ENCODE results near the gene HYKK. TPM values are rescaled to one million over a fixed set of nuclear protein-coding genes. Genes with fewer than 3 reads are reported as not detected.
"Not testable (repeated sequence)": the region's sequence is repeated elsewhere in the genome, so short reads cannot be mapped to it uniquely, and the experiment has no call there.

The HYKK gene, protein sequence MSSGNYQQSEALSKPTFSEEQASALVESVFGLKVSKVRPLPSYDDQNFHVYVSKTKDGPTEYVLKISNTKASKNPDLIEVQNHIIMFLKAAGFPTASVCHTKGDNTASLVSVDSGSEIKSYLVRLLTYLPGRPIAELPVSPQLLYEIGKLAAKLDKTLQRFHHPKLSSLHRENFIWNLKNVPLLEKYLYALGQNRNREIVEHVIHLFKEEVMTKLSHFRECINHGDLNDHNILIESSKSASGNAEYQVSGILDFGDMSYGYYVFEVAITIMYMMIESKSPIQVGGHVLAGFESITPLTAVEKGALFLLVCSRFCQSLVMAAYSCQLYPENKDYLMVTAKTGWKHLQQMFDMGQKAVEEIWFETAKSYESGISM
- total RNA-seq: 1 to 10 TPM; 1.6 to 5.1 TPM

DNA sequence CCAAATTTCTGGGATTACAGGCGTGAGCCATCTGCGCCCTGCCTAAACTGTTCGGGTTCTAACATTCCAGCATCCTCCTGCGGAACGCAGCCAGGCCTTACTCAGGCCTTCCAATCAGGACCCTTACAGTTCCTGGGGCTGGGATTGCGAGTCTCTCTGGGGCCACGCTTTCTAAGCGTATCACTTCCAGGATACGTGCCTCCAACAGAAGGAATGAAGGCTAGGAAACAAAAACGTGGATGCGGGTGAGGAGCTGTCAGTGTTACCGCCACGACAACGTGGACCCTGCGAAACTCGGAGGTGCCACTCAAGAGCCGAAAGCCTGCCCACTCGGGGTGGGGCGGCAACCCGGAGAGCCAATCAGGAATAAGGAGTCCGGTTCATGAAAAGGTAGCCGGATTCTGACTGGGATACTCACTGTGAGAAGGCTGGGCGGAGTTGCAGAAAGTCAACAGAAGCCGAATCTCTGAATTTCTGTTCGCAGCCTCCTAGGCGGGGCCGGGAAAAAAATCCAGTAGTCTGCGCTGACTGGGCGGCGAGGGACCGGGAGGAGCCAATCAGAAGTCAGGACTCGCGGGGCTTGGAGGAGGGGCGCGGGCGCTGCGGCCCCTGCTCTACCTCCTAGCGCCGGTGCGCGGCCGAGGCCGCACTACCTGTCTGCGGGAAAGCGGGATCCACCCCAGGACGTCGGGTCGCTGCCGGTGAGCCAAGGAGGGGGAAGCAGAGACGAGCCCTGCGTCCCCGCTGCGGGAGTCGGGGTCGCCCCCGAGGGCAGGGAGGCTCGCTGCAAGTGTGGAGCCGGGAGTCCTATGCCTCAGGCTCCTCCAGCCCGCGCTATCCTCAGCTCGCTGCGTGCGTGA, at the start of gene HYKK:
TSS of gene HYKK (plus strand) at position 607 of the 860 bp plus-strand sequence. CDS start 5,512 bp downstream, outside the sequence.
- ATAC-seq (peak; percentile 95 to 97), DNase-seq (ENCODE audit: low spot score in 2 of 2) (peak; percentile 78 to 86)
- peak within 1 kb of the TSS; percentile 73 for H3K27ac Mint-ChIP-seq
- H3K9me3 Mint-ChIP-seq: no peaks in the 10 kb centered on the region
- H3K36me3 Mint-ChIP-seq: peaks cover 0 to under 1% of the 10 kb centered on the region in 2 donors

DNA sequence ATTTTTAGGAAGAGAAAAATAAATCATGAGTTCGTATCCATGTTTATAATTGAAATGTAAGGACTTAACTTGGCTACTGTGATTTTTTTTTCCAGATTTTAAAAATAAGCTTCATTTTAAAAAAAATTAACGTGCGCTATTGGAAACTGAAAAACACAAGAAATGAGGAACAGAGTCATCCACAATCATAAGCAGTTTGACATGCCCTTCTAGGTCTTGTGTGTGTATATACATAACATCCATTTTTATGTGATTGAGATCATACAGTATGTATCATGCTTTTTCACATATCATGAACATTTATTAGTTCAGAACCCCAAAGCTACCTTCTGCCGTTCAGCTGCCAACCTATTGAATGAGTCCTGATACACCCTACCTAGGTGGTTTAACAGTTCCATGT, 46.6 kb upstream of the HYKK start:
- no peak overlapping the region for H3K27ac Mint-ChIP-seq
- H3K9me3 Mint-ChIP-seq: no peaks in the 10 kb centered on the region

DNA sequence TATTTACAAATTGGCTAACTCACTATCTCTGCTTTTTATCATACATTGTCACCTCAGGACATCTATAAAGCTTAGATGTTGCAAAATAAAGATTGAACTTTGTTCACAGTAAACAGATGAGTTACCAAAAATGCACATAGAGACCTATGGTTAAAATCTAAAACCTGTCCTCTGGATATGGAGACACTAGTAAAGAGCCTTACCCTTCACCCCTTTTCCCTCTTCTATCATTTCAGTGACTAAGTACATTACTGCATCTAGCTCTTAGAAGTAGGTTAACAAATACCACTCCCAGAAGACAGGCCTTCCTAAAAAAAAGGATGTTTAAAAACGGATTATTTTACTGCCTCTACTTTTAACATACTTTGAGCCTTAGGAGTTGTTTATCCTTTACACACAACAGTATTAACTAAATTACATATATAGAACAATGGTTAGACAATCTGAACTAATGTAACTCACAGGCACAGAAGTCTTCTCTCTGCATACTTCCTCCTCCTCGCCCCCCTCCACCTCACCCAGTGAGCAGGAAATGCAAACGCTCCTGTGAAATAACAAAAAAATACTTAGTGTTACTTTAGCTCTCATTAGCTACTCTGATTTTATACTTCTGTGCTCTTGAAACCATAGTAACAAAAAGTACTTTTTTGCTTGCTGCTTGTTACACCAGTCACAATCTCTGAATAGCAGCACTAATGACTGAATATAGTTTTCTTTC, 46.0 kb upstream of the HYKK start:
- Mint-ChIP-seq H3K36me3 (no peaks in the 10 kb centered on the region), H3K9me3 (no peaks in the 10 kb centered on the region), H3K27ac (peak overlapping the region in 1 of 2 donors; percentile 20)
- ATAC-seq: no peak
- DNase-seq (ENCODE audit: low spot score in 2 of 2): no peak

More for the DNA sequence above, 46.6 kb upstream of the HYKK start:
- DNase-seq (ENCODE audit: low spot score in 2 of 2) (no peak), ATAC-seq (no peak)
- no peaks in the 10 kb centered on the region for H3K36me3 Mint-ChIP-seq

DNA sequence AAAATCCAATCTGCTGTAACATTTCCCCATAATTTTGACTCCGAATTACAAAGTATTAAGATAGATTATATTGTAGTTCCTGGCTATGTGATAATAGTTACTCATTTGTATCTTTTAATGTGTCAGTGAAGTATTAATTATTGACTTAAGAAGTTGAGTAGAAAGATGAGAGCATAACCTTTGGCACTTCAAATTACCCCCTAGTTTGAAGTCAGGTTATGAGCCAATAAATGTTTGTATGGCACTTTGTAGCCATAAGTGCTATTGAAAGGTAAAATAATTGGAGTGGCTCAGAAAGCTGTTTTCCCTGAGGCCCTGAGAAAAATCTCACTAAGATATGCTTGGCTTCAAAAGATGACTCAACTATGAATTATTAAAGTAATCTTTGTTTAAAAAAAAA, 38.3 kb upstream of the HYKK start:
- DNase-seq (ENCODE audit: low spot score in 2 of 2) (no peak), ATAC-seq (no peak)
- Mint-ChIP-seq H3K9me3 (no peaks in the 10 kb centered on the region), H3K36me3 (no peaks in the 10 kb centered on the region), H3K27ac (no peak overlapping the region)

DNA sequence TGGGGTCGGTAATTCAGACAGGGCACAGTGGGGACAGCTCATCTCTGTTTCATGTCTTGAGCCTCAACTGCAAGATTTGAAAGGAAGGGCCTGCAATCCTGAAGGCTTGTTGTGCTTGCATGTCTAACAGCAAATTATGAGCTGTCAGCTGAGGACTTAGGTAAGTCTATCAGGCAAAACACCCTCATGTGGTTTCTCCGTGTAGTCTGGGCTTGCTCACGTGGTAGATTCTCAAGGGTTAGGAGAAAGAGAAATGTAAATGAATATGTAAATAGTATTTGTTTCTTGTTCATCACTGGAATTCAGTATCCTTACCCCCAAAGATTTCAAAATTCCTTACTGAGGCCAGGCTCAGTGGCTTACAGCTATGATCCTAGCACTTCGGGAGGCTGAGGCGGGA, 30.1 kb upstream of the HYKK start:
- Mint-ChIP-seq H3K9me3 (no peaks in the 10 kb centered on the region), H3K27ac (no peak overlapping the region), H3K36me3 (no peaks in the 10 kb centered on the region)
- DNase-seq (ENCODE audit: low spot score in 2 of 2) (no peak), ATAC-seq (no peak)

DNA sequence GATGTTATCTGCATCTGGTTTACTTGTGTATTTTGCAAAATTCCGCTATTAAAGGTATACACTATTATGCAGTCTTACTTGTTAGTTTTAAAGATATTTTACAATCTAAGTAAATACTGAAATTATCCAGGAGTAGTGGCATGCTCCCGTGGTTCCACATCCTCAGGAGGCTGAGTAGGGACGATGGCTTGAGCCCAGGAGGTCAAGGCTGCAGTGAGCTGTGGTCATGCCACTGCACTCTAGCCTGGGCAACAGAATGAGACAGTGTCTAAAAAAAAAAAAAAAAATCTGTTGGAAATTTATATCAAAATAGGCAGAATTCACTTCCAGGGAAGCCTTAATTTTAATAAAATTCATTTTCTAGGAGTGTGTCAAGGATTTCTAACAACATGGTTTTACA, 27.7 kb upstream of the HYKK start:
- H3K36me3 Mint-ChIP-seq: no peaks in the 10 kb centered on the region
- DNase-seq (ENCODE audit: low spot score in 2 of 2) (no peak), ATAC-seq (no peak)
- H3K27ac Mint-ChIP-seq: peak overlapping the region in 1 of 2 donors; percentile 53
- H3K9me3 Mint-ChIP-seq: no peaks in the 10 kb centered on the region

DNA sequence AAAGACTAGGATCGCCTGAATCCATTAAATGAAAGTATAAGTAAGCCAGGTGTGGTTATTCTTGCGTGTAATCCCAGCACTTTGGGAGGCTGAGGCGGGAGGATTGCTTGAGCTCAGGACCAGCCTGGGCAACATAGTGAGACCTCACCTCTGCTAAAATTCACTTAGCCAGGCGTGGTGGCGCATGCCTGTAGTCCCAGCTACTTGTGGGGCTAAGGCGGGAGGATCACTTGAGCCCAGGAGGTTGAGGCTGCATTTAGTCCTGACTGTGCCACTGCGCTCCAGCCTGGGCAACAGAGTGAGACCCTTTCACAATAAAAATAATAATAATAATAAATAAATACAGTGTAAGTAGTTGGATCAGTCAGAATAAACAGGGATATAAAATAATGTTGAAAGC, 25.5 kb upstream of the HYKK start:
- ATAC-seq: no peak
- no peak for DNase-seq (ENCODE audit: low spot score in 2 of 2)
- Mint-ChIP-seq H3K9me3 (no peaks in the 10 kb centered on the region), H3K36me3 (no peaks in the 10 kb centered on the region), H3K27ac (peak overlapping the region in 1 of 2 donors; percentile 81)

DNA sequence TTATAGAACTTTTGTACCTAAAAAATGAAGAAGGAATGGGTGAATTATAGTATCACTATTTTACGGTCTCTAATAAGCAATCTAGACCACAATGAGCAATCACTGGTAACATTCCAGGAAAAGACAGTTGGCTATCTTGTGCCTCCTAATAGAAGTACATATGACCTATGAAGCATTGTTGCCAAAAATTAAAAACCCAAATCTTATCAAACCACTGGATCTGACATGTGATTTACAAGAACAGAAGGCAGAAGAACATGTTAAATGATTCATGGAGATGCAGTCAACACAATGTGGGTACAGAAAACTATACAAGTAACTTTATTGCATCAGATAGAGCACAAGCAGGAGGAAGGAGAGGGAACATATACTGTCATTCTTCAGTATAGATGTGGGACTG, 14.5 kb upstream of the HYKK start:
- ATAC-seq: peak in 1 of 2 donors; percentile 5
- Mint-ChIP-seq H3K27ac (peak overlapping the region; percentile 14 to 86), H3K36me3 (peaks cover 12 to 13% of the 10 kb centered on the region in 2 donors), H3K9me3 (no peaks in the 10 kb centered on the region)
- DNase-seq (ENCODE audit: low spot score in 2 of 2): no peak

DNA sequence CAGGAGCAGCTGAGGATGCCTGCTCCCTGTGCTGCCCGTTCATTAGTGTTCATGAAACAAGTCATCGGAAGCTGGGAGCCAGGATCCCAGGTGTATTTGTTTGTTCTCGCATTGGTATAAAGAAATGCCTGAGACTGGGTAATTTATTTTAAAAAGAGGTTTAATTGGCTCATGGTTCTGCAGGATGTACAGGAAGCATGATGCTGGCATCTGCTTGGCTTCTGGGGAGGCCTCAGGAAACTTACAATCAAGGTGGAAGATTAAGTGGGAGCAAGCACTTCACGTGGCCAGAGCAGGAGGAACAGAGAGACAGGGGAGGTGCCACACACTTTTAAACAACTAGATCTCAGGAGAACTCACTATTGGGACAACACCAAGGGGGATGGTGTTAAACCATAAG, 5.5 kb upstream of the HYKK start:
- DNase-seq (ENCODE audit: low spot score in 2 of 2): no peak
- peaks cover 0 to 4% of the 10 kb centered on the region in 2 donors for H3K9me3 Mint-ChIP-seq
- no peak overlapping the region for H3K27ac Mint-ChIP-seq
- ATAC-seq: no peak
- peaks cover 4 to 14% of the 10 kb centered on the region in 2 donors for H3K36me3 Mint-ChIP-seq

DNA sequence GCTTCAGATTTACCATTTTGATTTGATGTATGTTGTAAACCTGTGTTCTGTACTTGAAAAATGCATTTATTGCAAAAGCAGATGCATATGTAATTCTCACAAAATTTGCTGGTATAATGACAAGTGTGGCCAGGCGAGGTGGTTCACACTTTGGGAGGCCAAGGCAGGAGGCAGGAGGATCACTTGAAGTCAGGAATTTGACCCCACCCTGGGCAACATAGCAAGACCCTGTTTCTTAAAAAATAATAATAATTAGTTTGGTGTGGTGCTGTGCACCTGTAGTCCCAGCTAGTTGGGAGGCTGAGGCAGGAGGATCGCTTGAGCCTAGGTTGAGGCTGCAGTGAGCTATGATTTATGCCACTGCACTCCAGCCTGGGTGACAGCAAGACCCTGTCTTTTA, 4.7 kb upstream of the HYKK start:
- DNase-seq (ENCODE audit: low spot score in 2 of 2) (no peak), ATAC-seq (no peak)
- Mint-ChIP-seq H3K36me3 (peaks cover 4 to 14% of the 10 kb centered on the region in 2 donors), H3K9me3 (peaks cover 0 to 4% of the 10 kb centered on the region in 2 donors), H3K27ac (no peak overlapping the region)

DNA sequence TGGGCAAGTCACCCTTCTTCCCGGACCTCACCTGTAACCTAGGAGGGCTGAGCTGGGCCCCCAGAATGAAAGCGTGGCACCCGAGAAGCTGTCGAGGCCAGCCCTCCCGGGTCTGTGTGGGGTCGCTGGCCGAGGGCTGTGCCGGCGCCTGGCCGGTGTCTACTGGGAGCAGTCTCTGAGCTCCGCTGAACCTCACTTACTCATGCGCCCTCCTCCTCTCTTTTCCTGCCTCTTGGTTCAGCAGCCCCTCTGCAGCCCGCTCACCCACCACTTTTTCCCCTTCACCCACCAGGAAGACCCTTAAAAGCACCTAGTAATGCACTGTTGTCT, 419 bp downstream of the HYKK start:
- Mint-ChIP-seq H3K27ac (peak overlapping the region; percentile 73), H3K9me3 (no peaks in the 10 kb centered on the region), H3K36me3 (no peaks in the 10 kb centered on the region)
- DNase-seq (ENCODE audit: low spot score in 2 of 2) (no peak), ATAC-seq (peak; percentile 32 to 34)

DNA sequence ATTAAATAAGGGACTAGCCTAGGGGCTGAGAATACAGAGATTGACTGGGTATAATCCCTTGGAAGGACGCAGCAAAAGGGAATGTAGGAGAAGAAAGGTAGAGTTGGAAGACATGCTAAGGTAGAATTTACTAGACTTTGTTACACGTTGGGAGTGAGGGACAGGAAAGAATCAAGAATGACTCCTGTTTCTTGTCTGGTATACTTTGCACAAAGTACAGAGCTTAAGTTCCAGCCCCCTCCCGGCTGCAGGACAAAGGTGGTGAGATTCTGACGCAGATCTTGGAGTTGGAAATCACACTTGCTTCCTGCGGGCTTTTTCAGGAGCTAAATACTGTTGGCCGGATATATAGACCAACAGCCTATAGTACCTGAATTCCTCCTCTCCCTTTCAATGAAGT, 895 bp downstream of the HYKK start:
- peak overlapping the region; percentile 73 for H3K27ac Mint-ChIP-seq
- H3K9me3 Mint-ChIP-seq: no peaks in the 10 kb centered on the region
- no peaks in the 10 kb centered on the region for H3K36me3 Mint-ChIP-seq
- ATAC-seq (no peak), DNase-seq (ENCODE audit: low spot score in 2 of 2) (no peak)

DNA sequence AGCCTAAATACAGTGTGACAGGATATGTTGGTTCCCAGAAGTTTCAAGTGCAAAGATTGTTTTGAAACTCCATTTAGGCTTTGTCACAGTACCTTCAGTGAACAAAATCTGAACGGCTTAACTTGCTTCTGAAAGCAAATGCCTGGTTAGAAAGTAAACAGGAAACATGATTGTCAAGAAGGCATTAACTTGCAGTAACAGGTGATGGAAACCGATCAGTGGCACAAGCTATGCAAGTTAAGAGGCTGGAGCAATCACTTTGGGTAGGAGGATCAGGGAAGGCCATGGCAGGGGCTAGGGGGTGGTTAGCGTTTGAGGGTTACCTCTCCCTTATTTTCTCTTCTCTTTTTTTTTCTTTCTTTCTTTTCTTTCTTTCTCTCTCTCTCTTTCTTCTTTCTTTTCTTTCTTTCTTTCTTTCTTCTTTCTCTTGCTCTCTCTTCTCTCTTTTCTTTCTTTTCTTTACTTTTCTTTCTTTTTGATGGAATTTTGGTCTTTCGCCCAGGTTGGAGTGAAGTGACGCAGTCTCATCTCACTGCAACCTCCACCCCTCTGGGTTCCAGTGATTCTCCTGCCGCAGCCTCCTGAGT, 2.4 kb downstream of the HYKK start:
- no peaks in the 10 kb centered on the region for H3K9me3 Mint-ChIP-seq
- ATAC-seq (no peak), DNase-seq (ENCODE audit: low spot score in 2 of 2) (no peak)
- peak overlapping the region in 1 of 2 donors; percentile 30 for H3K27ac Mint-ChIP-seq
- no peaks in the 10 kb centered on the region for H3K36me3 Mint-ChIP-seq

DNA sequence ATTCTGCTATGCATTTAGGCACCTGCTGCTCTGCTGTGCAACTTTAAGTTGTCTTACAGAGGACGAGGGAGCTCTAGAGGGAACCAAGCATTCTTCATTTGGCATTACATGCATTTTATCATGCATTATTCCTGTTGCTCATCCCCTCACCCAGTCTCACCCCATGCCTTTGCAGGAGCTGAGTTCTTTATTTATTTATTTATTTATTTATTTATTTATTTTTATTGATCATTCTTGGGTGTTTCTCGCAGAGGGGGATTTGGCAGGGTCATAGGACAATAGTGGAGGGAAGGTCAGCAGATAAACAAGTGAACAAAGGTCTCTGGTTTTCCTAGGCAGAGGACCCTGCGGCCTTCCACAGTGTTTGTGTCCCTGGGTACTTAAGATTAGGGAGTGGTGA, 12.7 kb downstream of the HYKK start:
- H3K27ac Mint-ChIP-seq: not testable (repeated sequence)

DNA sequence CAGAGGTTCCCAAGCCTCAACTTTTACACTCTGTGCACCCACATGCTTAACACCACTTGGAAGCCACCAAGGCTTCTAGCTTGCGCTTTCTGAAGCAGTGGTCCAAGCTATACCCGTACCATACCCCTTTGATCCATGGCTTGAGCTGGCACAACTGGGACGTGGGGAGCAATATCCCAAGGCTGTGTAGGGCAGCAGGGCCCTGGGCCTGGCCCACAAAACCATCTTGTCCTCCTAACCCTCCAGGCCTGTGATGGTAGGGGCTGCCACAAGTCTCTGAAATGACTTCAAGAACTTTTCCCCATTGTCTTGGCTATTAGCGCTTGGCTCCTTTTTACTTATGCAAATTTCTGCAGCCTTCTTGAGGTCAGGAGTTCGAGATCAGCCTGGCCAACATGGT, 16.9 kb downstream of the HYKK start:
- Mint-ChIP-seq H3K27ac (no peak overlapping the region), H3K9me3 (no peaks in the 10 kb centered on the region), H3K36me3 (no peaks in the 10 kb centered on the region)
- no peak for ATAC-seq
- DNase-seq (ENCODE audit: low spot score in 2 of 2): no peak

More for the DNA sequence above, 12.7 kb downstream of the HYKK start:
- H3K9me3 Mint-ChIP-seq; H3K36me3 Mint-ChIP-seq; ATAC-seq; DNase-seq (ENCODE audit: low spot score in 2 of 2): not testable (repeated sequence)

DNA sequence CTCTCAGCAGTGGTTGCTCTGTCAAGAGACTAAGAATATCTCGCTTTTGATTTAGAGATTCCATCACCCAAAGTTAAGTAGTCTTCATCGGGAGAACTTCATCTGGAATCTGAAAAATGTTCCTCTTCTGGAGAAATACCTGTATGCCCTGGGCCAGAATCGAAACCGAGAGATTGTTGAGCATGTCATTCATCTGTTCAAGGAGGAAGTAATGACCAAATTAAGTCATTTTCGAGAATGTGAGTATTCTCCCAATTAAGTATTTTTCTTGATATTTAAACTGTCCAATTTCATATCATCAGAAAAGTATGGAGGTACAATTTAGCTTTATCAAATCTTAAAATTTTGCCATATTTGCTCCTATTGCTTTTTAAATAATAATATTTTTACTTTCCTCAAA, 19.9 kb downstream of the HYKK start:
- Mint-ChIP-seq H3K27ac (no peak overlapping the region), H3K9me3 (no peaks in the 10 kb centered on the region), H3K36me3 (no peaks in the 10 kb centered on the region)
- DNase-seq (ENCODE audit: low spot score in 2 of 2) (no peak), ATAC-seq (no peak)

DNA sequence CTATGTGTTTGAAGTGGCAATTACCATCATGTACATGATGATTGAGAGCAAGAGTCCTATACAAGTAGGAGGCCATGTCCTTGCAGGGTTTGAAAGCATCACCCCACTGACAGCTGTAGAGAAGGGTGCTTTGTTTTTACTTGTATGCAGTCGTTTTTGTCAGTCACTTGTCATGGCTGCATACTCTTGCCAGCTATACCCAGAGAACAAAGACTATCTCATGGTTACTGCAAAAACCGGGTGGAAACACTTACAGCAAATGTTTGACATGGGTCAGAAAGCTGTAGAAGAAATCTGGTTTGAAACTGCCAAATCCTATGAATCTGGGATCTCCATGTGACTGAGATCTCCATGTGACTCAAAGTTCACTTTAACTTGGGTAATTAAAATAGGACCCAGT, 26.0 kb downstream of the HYKK start:
- no peaks in the 10 kb centered on the region for H3K9me3 Mint-ChIP-seq
- ATAC-seq: no peak

More for the DNA sequence above, 26.0 kb downstream of the HYKK start:
- Mint-ChIP-seq H3K27ac (no peak overlapping the region), H3K36me3 (no peaks in the 10 kb centered on the region)
- DNase-seq (ENCODE audit: low spot score in 2 of 2): no peak

Measured in activated naive CD4-positive, alpha-beta T cell treated with anti-CD3 and anti-CD28 coated beads, Interleukin-2, amount 50 U/mL, for 72 hours (primary cell).